ENCODE data around the gene MYCBPAP. TPM values are rescaled to one million over a fixed set of nuclear protein-coding genes. Genes with fewer than 3 reads are reported as not detected.

Gene MYCBPAP
- total RNA-seq, 4 donors from 2014 or later: 0.38 TPM; not detected in 3

- 98% methylated on average over 8 of the region's 8 CpGs; no CpG with 5 or more reads in 1 of the 2 donors for whole genome bisulfite sequencing, 2 donors
- peaks cover 0 to 12% (median 0%) of the 10 kb centered on the region in 4 donors for H3K27me3 ChIP-seq
- peak overlapping the region in 1 of 4 donors; percentile 55 for H3K27ac ChIP-seq
- no peak for DNase-seq
- no peaks in the 10 kb centered on the region for H3K9me3 ChIP-seq
- H3K4me1 ChIP-seq: peaks cover 10 to 31% (median 12%) of the 10 kb centered on the region in 3 donors
- intact Hi-C loops (cut with DNase I): loop anchor here (2.0 kb wide), 1 partner anchor 77 kb away; no protein-coding TSS in a partner anchor
- peaks cover 0 to 52% (median 0%) of the 10 kb centered on the region in 3 donors for H3K36me3 ChIP-seq
- no peak overlapping the region for H3K4me3 ChIP-seq
- TF ChIP-seq POLR2A (IDR thresholded peaks at IDR 0.05) (no peak), CTCF (IDR thresholded peaks at IDR 0.05) (no peak)
These were observed 43.2 kb downstream of the MYCBPAP start for GRCh38 chr17:50551433-50551815.

- Histone ChIP-seq H3K27me3 (peaks cover 0 to 17% (median 0%) of the 10 kb centered on the region in 4 donors), H3K4me3 (no peak overlapping the region), H3K9me3 (no peaks in the 10 kb centered on the region), H3K27ac (no peak overlapping the region), H3K36me3 (peaks cover 0 to 52% (median 0%) of the 10 kb centered on the region in 3 donors), H3K4me1 (peaks cover 7 to 27% (median 12%) of the 10 kb centered on the region in 3 donors)
- intact Hi-C loops (cut with DNase I): loop anchor here (2.0 kb wide), 1 partner anchor 77 kb away; no protein-coding TSS in a partner anchor
- no peak for DNase-seq
- 83 to 100% methylated on average over 1 of the region's 12 CpGs for WGBS, 2 donors
- TF ChIP-seq POLR2A (IDR thresholded peaks at IDR 0.05): no peak
- TF ChIP-seq CTCF (IDR thresholded peaks at IDR 0.05): no peak
These were observed 43.6 kb downstream of the MYCBPAP start for GRCh38 chr17:50551884-50552283.

- Histone ChIP-seq H3K4me1 (peaks cover 4 to 19% (median 5%) of the 10 kb centered on the region in 3 donors), H3K4me3 (no peak overlapping the region), H3K27me3 (peaks cover 2 to 39% (median 4%) of the 10 kb centered on the region in 4 donors), H3K9me3 (no peaks in the 10 kb centered on the region), H3K27ac (no peak overlapping the region), H3K36me3 (peaks cover 0 to 45% (median 0%) of the 10 kb centered on the region in 3 donors)
- DNase-seq: no peak
- WGBS, 2 donors: 100% methylated on average over 1 of the region's 17 CpGs; no CpG with 5 or more reads in 1 of the 2 donors
- intact Hi-C loops (cut with DNase I): no loop called here
- TF ChIP-seq POLR2A (IDR thresholded peaks at IDR 0.05) (no peak), CTCF (IDR thresholded peaks at IDR 0.05) (no peak)
These were observed 46.0 kb downstream of the MYCBPAP start for GRCh38 chr17:50554201-50554600.

GRCh38 chr17:50556803-50557202, 48.6 kb downstream of the MYCBPAP start:
- DNase-seq: no peak
- H3K27ac ChIP-seq: no peak overlapping the region
- peaks cover 0 to 20% (median 0%) of the 10 kb centered on the region in 3 donors for H3K36me3 ChIP-seq
- no peak overlapping the region for H3K4me3 ChIP-seq
- peaks cover 28 to 34% (median 29%) of the 10 kb centered on the region in 3 donors for H3K4me1 ChIP-seq
- TF ChIP-seq CTCF (IDR thresholded peaks at IDR 0.05) (no peak), POLR2A (IDR thresholded peaks at IDR 0.05) (no peak)
- no peaks in the 10 kb centered on the region for H3K9me3 ChIP-seq
- peaks cover 15 to 65% (median 21%) of the 10 kb centered on the region in 4 donors for H3K27me3 ChIP-seq
- WGBS, 2 donors: 14 to 43% methylated on average over 1 to 2 of the region's 5 CpGs
- intact Hi-C loops (cut with DNase I): no loop called here

GRCh38 chr17:50557630-50558029, 49.4 kb downstream of the MYCBPAP start:
- H3K9me3 ChIP-seq: no peaks in the 10 kb centered on the region
- peaks cover 23 to 73% (median 26%) of the 10 kb centered on the region in 4 donors for H3K27me3 ChIP-seq
- intact Hi-C loops (cut with DNase I): no loop called here
- H3K27ac ChIP-seq: no peak overlapping the region
- TF ChIP-seq CTCF (IDR thresholded peaks at IDR 0.05): no peak
- TF ChIP-seq POLR2A (IDR thresholded peaks at IDR 0.05): no peak
- peaks cover 0 to 16% (median 0%) of the 10 kb centered on the region in 3 donors for H3K36me3 ChIP-seq
- peaks cover 33 to 42% (median 34%) of the 10 kb centered on the region in 3 donors for H3K4me1 ChIP-seq
- WGBS, 2 donors: 85 to 87% methylated on average over 4 of the region's 4 CpGs
- no peak overlapping the region for H3K4me3 ChIP-seq
- DNase-seq: no peak
